K562 (cell line): ENCODE results near the gene VPS13D. TPM values are rescaled to one million over a fixed set of nuclear protein-coding genes. Genes with fewer than 3 reads are reported as not detected.

Source experiments
- C11orf30 ChIP-seq: fragments of 450-650 bp; IDR thresholded peaks from 2 replicates; pipeline ENCODE4 v1.6.1; 2016; ENCODE audit warnings: low read depth, mild to moderate bottlenecking
- CHCHD3 ChIP-seq: fragments of 250-450 bp; sonication (Bioruptor Pico); IDR thresholded peaks from 2 replicates; pipeline ENCODE4 v2.1.2; 2022; ENCODE audit warnings: mild to moderate bottlenecking
- CHD4 ChIP-seq: fragments of 200-600 bp; sonication (generic); IDR thresholded peaks from 3 replicates; pipeline ENCODE4 v1.6.1; 2012; ENCODE audit warnings: low read depth, mild to moderate bottlenecking, mixed read lengths, low read length, inconsistent platforms; ENCODE audit not compliant: insufficient read depth, insufficient replicate concordance, poor library complexity, severe bottlenecking
- FIP1L1 ChIP-seq: fragments of 200-400 bp; formaldehyde crosslinking; IDR thresholded peaks from 2 replicates; pipeline ENCODE4 v1.6.1; 2018; ENCODE audit warnings: mild to moderate bottlenecking, low read depth, low read length; ENCODE audit not compliant: poor library complexity, severe bottlenecking
- FOXK1 ChIP-seq: sonication (generic); formaldehyde crosslinking; IDR thresholded peaks from 2 replicates; pipeline ENCODE4 v1.8.0; 2022; ENCODE audit warnings: missing genetic modification reagents, mild to moderate bottlenecking, borderline replicate concordance
- HMG20A ChIP-seq: fragments of 450-650 bp; formaldehyde crosslinking; conservative IDR thresholded peaks from 2 replicates; pipeline ENCODE4 v1.4.0; 2020; ENCODE audit warnings: mild to moderate bottlenecking, mixed read lengths
- JUND ChIP-seq, 2 experiments: IDR thresholded peaks; 2 replicates in 1 of 2; 3 replicates in 1 of 2; pipeline ENCODE4 v1.6.1; 2011; ENCODE audit warnings: borderline replicate concordance in 2 of 2, low read depth in 2 of 2, low read length in 2 of 2, improper control_type of control experiment in 1 of 2, missing biosample characterization in 1 of 2, missing genetic modification characterization in 1 of 2, missing genetic modification reagents in 1 of 2
- LCOR ChIP-seq: sonication (generic); formaldehyde crosslinking; IDR thresholded peaks from 2 replicates; pipeline ENCODE4 v1.8.0; 2022; ENCODE audit warnings: mild to moderate bottlenecking, missing genetic modification reagents
- SMAD1 ChIP-seq: fragments of 150-350 bp; IDR thresholded peaks from 2 replicates; pipeline ENCODE4 v1.6.1; 2014; ENCODE audit warnings: low read length, low read depth; ENCODE audit not compliant: partially characterized antibody
- ZNF274 ChIP-seq: IDR thresholded peaks from 2 replicates; pipeline ENCODE4 v1.6.1; 2011; ENCODE audit warnings: low read depth, mild to moderate bottlenecking, low read length, moderate library complexity, borderline replicate concordance
- polyA plus RNA-seq, 8 experiments: library from polyadenylated mRNA; depleted of rRNA in 4 of 8; stranded (reverse) in 5 of 8; unstranded in 3 of 8; fragments of >200 nt; fragmentation: Nextera tagmentation in 2 of 8; fragmentation: Illumina TruSeq in 1 of 8; extraction: Ambion mirVana in 2 of 8; extraction: Trizol in 1 of 8; gene quantifications; 2 replicates each; pipeline versions ENCODE4 v1.2.1 to v1.2.3, GENCODE V29; 2011 to 2014; ENCODE audit warnings: inconsistent platforms in 1 of 8, missing spikeins in 1 of 8
- total RNA-seq, 7 experiments: library from RNA; depleted of rRNA in 6 of 7; stranded (reverse); fragments of >200 nt in 6 of 7; fragmentation: Illumina TruSeq in 2 of 7; extraction: Trizol in 2 of 7; gene quantifications; 2 replicates each; pipeline versions ENCODE4 v1.2.1 to v1.2.3, GENCODE V29; 2011 to 2021; ENCODE audit warnings: low replicate concordance in 1 of 7
- TF ChIP-seq, protein P1 (sequence below), 2 experiments: fragments of 250-450 bp in 1 of 2; fragments of 450-650 bp in 1 of 2; sonication (Bioruptor Pico) in 1 of 2; IDR thresholded peaks; 2 replicates each; pipeline versions ENCODE4 v1.6.1 to v1.8.0; 2016 to 2021; ENCODE audit warnings: mild to moderate bottlenecking in 2 of 2, moderate library complexity in 2 of 2, missing compliant biosample characterization in 1 of 2, missing genetic modification characterization in 1 of 2
- TF ChIP-seq, protein P2 (sequence below): fragments of 450-650 bp; formaldehyde crosslinking; IDR thresholded peaks from 2 replicates; pipeline ENCODE4 v1.4.0; 2022; ENCODE audit warnings: missing genetic modification characterization
- TF ChIP-seq, protein P3 (sequence below): fragments of 450-650 bp; IDR thresholded peaks from 2 replicates; pipeline ENCODE4 v1.6.1; 2016; ENCODE audit warnings: antibody characterized with exemption
- TF ChIP-seq, protein P4 (sequence below), 2 experiments: fragments of 450-650 bp; conservative IDR thresholded peaks; 2 replicates each; pipeline ENCODE4 v1.6.1; 2017; ENCODE audit warnings: mild to moderate bottlenecking in 2 of 2, moderate library complexity in 2 of 2

Gene VPS13D
- total and polyA plus RNA-seq, 9 of the 15 experiments (the other 6 are each of a cell fraction or from before 2014, with no cell fraction given): 6.1 to 51.5 (median 38.5) TPM

DNA sequence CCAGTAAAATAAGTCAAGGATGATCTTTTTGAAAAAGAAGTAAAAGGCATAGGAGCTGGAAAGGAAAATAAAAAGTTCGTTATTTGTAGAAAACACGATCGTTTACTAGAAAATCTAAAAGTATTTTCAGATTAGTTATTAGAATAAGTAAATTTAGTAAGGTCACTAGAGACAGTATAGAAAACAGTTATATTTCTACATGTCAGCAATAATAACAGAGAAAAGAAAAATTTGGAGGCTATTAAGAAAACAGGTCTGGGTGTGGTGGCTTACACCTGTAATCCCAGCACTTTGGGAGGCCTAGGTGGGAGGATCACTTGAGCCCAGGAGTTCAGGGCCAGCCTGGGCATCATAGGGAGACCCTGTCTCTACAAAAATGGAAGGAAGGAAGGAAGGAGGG lies 181.3 kb downstream of the VPS13D start (continued):
- no peak for TF ChIP-seq HMG20A
- no peak for TF ChIP-seq FOXK1 (CRISPR knock-in tag)
- TF ChIP-seq, protein P1, sequence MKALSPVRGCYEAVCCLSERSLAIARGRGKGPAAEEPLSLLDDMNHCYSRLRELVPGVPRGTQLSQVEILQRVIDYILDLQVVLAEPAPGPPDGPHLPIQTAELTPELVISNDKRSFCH (CRISPR knock-in tag; IDR thresholded peaks at IDR 0.05): no peak
- TF ChIP-seq, protein P1 (tag; IDR thresholded peaks at IDR 0.05): no peak
- TF ChIP-seq CHCHD3 (CRISPR knock-in tag): no peak
- no peak for TF ChIP-seq JUND (IDR thresholded peaks at IDR 0.05; ENCODE audit: borderline replicate concordance, low read depth, low read length)
- no peak for TF ChIP-seq JUND (tag; IDR thresholded peaks at IDR 0.05; ENCODE audit: borderline replicate concordance, low read depth, low read length)
- no peak for TF ChIP-seq LCOR (CRISPR knock-in tag)
- peak; percentile 82 for TF ChIP-seq C11orf30
- TF ChIP-seq CHD4: no peak
- no peak for TF ChIP-seq SMAD1
- no peak for TF ChIP-seq FIP1L1
- TF ChIP-seq ZNF274: no peak
- TF ChIP-seq, protein P2, sequence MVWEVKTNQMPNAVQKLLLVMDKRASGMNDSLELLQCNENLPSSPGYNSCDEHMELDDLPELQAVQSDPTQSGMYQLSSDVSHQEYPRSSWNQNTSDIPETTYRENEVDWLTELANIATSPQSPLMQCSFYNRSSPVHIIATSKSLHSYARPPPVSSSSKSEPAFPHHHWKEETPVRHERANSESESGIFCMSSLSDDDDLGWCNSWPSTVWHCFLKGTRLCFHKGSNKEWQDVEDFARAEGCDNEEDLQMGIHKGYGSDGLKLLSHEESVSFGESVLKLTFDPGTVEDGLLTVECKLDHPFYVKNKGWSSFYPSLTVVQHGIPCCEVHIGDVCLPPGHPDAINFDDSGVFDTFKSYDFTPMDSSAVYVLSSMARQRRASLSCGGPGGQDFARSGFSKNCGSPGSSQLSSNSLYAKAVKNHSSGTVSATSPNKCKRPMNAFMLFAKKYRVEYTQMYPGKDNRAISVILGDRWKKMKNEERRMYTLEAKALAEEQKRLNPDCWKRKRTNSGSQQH (CRISPR knock-in tag): no peak
- TF ChIP-seq, protein P3, sequence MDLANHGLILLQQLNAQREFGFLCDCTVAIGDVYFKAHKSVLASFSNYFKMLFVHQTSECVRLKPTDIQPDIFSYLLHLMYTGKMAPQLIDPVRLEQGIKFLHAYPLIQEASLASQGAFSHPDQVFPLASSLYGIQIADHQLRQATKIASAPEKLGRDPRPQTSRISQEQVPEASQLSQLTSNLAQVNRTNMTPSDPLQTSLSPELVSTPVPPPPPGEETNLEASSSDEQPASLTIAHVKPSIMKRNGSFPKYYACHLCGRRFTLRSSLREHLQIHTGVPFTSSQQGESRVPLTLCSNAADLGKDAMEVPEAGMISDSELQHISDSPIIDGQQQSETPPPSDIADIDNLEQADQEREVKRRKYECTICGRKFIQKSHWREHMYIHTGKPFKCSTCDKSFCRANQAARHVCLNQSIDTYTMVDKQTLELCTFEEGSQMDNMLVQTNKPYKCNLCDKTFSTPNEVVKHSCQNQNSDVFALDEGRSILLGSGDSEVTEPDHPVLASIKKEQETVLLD: no peak
- TF ChIP-seq, protein P4, sequence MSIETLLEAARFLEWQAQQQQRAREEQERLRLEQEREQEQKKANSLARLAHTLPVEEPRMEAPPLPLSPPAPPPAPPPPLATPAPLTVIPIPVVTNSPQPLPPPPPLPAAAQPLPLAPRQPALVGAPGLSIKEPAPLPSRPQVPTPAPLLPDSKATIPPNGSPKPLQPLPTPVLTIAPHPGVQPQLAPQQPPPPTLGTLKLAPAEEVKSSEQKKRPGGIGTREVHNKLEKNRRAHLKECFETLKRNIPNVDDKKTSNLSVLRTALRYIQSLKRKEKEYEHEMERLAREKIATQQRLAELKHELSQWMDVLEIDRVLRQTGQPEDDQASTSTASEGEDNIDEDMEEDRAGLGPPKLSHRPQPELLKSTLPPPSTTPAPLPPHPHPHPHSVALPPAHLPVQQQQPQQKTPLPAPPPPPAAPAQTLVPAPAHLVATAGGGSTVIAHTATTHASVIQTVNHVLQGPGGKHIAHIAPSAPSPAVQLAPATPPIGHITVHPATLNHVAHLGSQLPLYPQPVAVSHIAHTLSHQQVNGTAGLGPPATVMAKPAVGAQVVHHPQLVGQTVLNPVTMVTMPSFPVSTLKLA (conservative IDR thresholded peaks at IDR 0.05): no peak
